ENCODE data around the gene MKX. TPM values are rescaled to one million over a fixed set of nuclear protein-coding genes. Genes with fewer than 3 reads are reported as not detected.

The MKX gene
- total RNA-seq, 6 experiments from 2014 or later = 0.29 to 2.1 (median 0.66) TPM

DNA sequence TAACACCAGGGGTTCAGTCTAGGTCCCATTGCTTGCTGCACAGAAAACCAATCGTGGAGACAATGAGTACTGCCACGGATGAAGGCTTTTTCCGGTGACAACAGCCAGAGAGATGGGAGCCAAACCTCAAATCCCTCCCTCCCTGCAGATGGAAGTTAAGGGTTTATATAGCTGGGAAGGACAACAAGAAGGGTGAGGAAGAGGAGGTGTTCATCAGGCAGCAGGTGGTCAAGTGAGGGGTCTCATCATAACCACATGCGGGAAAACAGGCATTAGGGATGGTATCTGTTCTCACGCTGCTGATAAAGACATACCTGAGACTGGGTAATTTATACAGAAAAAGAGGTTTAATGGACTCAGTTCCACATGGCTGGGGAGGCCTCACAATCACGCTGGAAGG is 91.3 kb downstream of the MKX start:
- DNase-seq (no peak), ATAC-seq (no peak)
- Histone ChIP-seq H3K9me3 (no peaks in the 10 kb centered on the region), H3K4me3 (no peak overlapping the region), H3K4me1 (no peaks in the 10 kb centered on the region), H3K27me3 (no peaks in the 10 kb centered on the region), H3K36me3 (no peaks in the 10 kb centered on the region), H3K27ac (no peak overlapping the region)
- TF ChIP-seq, protein P1, sequence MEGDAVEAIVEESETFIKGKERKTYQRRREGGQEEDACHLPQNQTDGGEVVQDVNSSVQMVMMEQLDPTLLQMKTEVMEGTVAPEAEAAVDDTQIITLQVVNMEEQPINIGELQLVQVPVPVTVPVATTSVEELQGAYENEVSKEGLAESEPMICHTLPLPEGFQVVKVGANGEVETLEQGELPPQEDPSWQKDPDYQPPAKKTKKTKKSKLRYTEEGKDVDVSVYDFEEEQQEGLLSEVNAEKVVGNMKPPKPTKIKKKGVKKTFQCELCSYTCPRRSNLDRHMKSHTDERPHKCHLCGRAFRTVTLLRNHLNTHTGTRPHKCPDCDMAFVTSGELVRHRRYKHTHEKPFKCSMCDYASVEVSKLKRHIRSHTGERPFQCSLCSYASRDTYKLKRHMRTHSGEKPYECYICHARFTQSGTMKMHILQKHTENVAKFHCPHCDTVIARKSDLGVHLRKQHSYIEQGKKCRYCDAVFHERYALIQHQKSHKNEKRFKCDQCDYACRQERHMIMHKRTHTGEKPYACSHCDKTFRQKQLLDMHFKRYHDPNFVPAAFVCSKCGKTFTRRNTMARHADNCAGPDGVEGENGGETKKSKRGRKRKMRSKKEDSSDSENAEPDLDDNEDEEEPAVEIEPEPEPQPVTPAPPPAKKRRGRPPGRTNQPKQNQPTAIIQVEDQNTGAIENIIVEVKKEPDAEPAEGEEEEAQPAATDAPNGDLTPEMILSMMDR (IDR thresholded peaks at IDR 0.05) = no peak
- no peak for TF ChIP-seq POLR2A (IDR thresholded peaks at IDR 0.05)
- 91% methylated on average over 4 of the region's 6 CpGs for WGBS (ENCODE audit: insufficient coverage, low coverage, low lambda C conversion rate, missing lambda C conversion rate)
- intact Hi-C loops (cut with DNase I) = loop anchor here in 1 of 2 donors (10.0 kb wide), 2 partner anchors 99 to 209 kb away; no protein-coding TSS in a partner anchor

DNA sequence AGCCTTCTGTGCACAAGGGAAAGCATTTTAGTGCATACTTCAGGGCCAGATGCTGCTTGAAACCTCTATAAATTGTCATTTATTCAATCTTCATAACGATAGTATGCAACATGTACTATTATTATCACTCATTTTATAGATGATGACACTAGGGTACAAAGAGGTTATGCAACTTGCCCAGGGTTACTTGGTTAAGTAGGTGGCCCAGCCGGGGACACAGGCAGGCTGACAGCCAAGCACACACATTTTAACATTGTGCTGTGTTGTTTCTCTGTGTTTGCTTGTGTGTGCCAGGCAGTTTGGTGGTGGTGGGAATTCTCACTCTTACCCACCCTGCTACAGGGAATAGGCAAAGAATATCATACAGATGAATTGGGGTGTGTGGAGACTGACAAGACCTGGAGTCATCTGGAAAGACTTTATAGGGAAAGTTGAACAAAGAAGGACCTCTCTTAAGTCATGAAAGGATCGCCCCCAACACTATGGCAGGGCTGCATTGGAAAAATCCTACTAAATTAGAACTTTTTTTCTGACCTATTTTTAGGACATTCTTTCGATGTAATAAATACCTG is 98.9 kb downstream of the MKX start:
- Histone ChIP-seq H3K27me3 (no peaks in the 10 kb centered on the region), H3K4me1 (peaks cover 0 to 6% (median 0%) of the 10 kb centered on the region in 4 donors), H3K9me3 (no peaks in the 10 kb centered on the region), H3K36me3 (no peaks in the 10 kb centered on the region), H3K27ac (no peak overlapping the region), H3K4me3 (no peak overlapping the region)
- intact Hi-C loops (cut with DNase I) = no loop called here
- 46% methylated on average over 4 of the region's 4 CpGs for WGBS (ENCODE audit: insufficient coverage, low coverage, low lambda C conversion rate, missing lambda C conversion rate)
- TF ChIP-seq POLR2A (IDR thresholded peaks at IDR 0.05) = no peak
- ATAC-seq (peak in 1 of 4 donors; percentile 52), DNase-seq (no peak)

DNA sequence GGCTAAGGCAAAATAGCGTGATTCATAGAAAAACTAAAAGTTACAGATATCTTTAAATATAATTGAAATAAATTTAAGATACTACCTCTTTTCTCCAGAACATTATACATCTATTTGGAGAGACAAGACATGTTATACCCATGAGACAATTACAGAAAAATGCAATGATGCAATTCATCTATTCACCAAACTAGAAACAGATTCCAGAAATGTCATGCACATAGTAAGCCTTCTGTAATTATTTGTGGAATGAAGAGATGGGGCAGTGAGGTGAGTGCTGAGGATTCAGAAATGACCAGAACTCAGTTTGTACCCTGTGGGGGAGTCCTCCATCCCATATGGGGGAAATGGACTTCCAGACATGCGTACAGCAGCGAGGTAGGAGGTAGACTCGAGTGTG is 99.4 kb downstream of the MKX start:
- WGBS (ENCODE audit: insufficient coverage, low coverage, low lambda C conversion rate, missing lambda C conversion rate) = 85% methylated on average over 4 of the region's 4 CpGs
- DNase-seq = no peak
- Histone ChIP-seq H3K4me1 (peaks cover 0 to 6% (median 0%) of the 10 kb centered on the region in 4 donors), H3K27ac (no peak overlapping the region), H3K4me3 (no peak overlapping the region), H3K36me3 (no peaks in the 10 kb centered on the region), H3K27me3 (no peaks in the 10 kb centered on the region), H3K9me3 (no peaks in the 10 kb centered on the region)
- ATAC-seq = no peak
- intact Hi-C loops (cut with DNase I) = no loop called here
- TF ChIP-seq, protein P1 (IDR thresholded peaks at IDR 0.05) = no peak
- no peak for TF ChIP-seq POLR2A (IDR thresholded peaks at IDR 0.05)

DNA sequence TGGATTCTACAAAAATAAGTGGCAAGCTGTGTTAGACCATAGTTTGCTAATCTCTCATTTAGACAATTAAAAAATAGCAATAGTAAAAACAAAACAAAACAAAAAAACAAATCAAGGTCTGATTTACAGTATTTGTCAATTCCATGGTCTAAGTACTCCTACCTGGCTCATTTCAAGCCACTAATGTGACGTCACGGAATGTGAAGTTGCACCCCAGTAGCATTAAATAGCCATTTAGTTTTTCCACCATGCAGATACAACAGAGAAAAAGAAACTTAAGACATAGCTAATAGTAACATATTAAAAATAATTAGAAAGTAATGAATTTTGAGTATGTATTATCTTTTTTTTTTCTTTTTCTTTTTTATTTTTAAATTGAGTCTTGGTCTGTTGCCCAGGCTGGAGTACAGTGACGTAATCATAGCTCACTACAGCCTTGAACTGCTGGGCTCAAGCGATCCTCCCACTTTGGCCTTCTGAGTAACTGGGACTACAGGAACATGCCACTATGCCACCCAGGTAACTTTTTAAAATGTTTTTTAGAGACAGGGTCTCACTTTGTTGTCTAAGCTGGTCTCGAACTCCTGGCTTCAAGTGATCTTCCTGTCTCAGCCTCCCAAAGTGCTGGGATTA is 101.2 kb downstream of the MKX start:
- no peaks in the 10 kb centered on the region for H3K27me3 ChIP-seq
- WGBS (ENCODE audit: insufficient coverage, low coverage, low lambda C conversion rate, missing lambda C conversion rate) = 59% methylated on average over 5 of the region's 5 CpGs
- peak in 2 of 4 donors; percentile 39 to 67 for ATAC-seq
- H3K27ac ChIP-seq = no peak overlapping the region
- H3K4me3 ChIP-seq = no peak overlapping the region
- intact Hi-C loops (cut with DNase I) = no loop called here
- no peaks in the 10 kb centered on the region for H3K9me3 ChIP-seq
- H3K4me1 ChIP-seq = peaks cover 0 to 6% (median 0%) of the 10 kb centered on the region in 4 donors
- no peak for TF ChIP-seq POLR2A (IDR thresholded peaks at IDR 0.05)
- TF ChIP-seq, protein P1 (IDR thresholded peaks at IDR 0.05) = no peak
- no peak for DNase-seq
- no peaks in the 10 kb centered on the region for H3K36me3 ChIP-seq

DNA sequence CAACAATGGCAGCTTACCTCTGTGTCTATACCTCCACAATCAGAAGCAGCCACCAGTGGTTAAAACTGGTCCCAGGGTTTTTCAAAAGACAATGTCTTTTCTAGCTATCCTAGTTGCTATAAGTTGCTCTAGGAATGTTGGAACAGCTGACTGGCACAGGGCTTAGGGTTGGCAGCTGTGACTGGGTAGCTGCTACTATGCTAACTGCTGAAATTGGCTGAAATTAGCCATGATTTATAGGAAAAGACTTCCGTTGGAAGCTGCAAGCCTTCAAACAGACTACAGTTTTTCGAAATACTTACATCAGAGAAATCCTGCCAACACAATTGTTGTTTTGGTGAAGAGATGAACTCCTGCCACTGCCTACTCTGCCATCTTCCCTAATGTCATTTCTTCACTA is 102.3 kb downstream of the MKX start:
- DNase-seq = no peak
- Histone ChIP-seq H3K27ac (no peak overlapping the region), H3K4me3 (no peak overlapping the region), H3K4me1 (peaks cover 0 to 6% (median 0%) of the 10 kb centered on the region in 4 donors), H3K9me3 (no peaks in the 10 kb centered on the region), H3K36me3 (no peaks in the 10 kb centered on the region), H3K27me3 (no peaks in the 10 kb centered on the region)
- TF ChIP-seq POLR2A (IDR thresholded peaks at IDR 0.05) = no peak
- TF ChIP-seq, protein P1 (IDR thresholded peaks at IDR 0.05) = no peak
- ATAC-seq = no peak
- intact Hi-C loops (cut with DNase I) = no loop called here
- 51% methylated on average over 2 of the region's 2 CpGs for WGBS (ENCODE audit: insufficient coverage, low coverage, low lambda C conversion rate, missing lambda C conversion rate)

Measured in right lobe of liver (tissue), 6 donors.